K562 (cell line): ENCODE results near the gene RASL10B. TPM values are rescaled to one million over a fixed set of nuclear protein-coding genes. Genes with fewer than 3 reads are reported as not detected.

ENCODE experiments used
- CHCHD3 ChIP-seq: fragments of 250-450 bp; sonication (Bioruptor Pico); IDR thresholded peaks from 2 replicates; pipeline ENCODE4 v2.1.2; 2022; ENCODE audit warnings: mild to moderate bottlenecking
- CHD4 ChIP-seq: fragments of 200-600 bp; sonication (generic); IDR thresholded peaks from 3 replicates; pipeline ENCODE4 v1.6.1; 2012; ENCODE audit warnings: low read depth, mild to moderate bottlenecking, mixed read lengths, low read length, inconsistent platforms; ENCODE audit not compliant: insufficient read depth, insufficient replicate concordance, poor library complexity, severe bottlenecking
- GABPA ChIP-seq: fragments of 200-800 bp; sonication (Bioruptor generic); conservative IDR thresholded peaks from 2 replicates; pipeline ENCODE4 v1.6.1; 2016; ENCODE audit warnings: low read depth, missing genetic modification characterization, missing compliant biosample characterization
- MCM5 ChIP-seq: fragments of 450-650 bp; IDR thresholded peaks from 2 replicates; pipeline ENCODE4 v1.6.1; 2016; ENCODE audit warnings: low read depth
- RNF2 ChIP-seq: sonication (generic); IDR thresholded peaks from 2 replicates; pipeline ENCODE4 v1.6.1; 2016
- TRIM24 ChIP-seq, 2 experiments: fragments of 450-650 bp; IDR thresholded peaks; 2 replicates each; pipeline ENCODE4 v1.6.1; 2016
- XRCC3 ChIP-seq: fragments of 450-650 bp; IDR thresholded peaks from 2 replicates; pipeline ENCODE4 v1.6.1; 2017; ENCODE audit warnings: mild to moderate bottlenecking, moderate library complexity
- ZNF696 ChIP-seq: fragments of 250-450 bp; sonication (Bioruptor Pico); conservative IDR thresholded peaks from 2 replicates; pipeline ENCODE4 v1.4.0; 2020; ENCODE audit warnings: mild to moderate bottlenecking, moderate library complexity
- polyA plus RNA-seq, 8 experiments: library from polyadenylated mRNA; depleted of rRNA in 4 of 8; stranded (reverse) in 5 of 8; unstranded in 3 of 8; fragments of >200 nt; fragmentation: Nextera tagmentation in 2 of 8; fragmentation: Illumina TruSeq in 1 of 8; extraction: Ambion mirVana in 2 of 8; extraction: Trizol in 1 of 8; gene quantifications; 2 replicates each; pipeline versions ENCODE4 v1.2.1 to v1.2.3, GENCODE V29; 2011 to 2014; ENCODE audit warnings: inconsistent platforms in 1 of 8, missing spikeins in 1 of 8
- total RNA-seq, 7 experiments: library from RNA; depleted of rRNA in 6 of 7; stranded (reverse); fragments of >200 nt in 6 of 7; fragmentation: Illumina TruSeq in 2 of 7; extraction: Trizol in 2 of 7; gene quantifications; 2 replicates each; pipeline versions ENCODE4 v1.2.1 to v1.2.3, GENCODE V29; 2011 to 2021; ENCODE audit warnings: low replicate concordance in 1 of 7
- TF ChIP-seq, protein P1 (sequence below): fragments of 450-650 bp; IDR thresholded peaks from 2 replicates; pipeline ENCODE4 v1.6.1; 2016; ENCODE audit warnings: mild to moderate bottlenecking, moderate library complexity
- TF ChIP-seq, protein P2 (sequence below): sonication (generic); formaldehyde crosslinking; IDR thresholded peaks from 2 replicates; pipeline ENCODE4 v1.4.0; 2020; ENCODE audit warnings: mild to moderate bottlenecking, missing genetic modification reagents
- TF ChIP-seq, protein P3 (sequence below): sonication (generic); formaldehyde crosslinking; IDR thresholded peaks from 2 replicates; pipeline ENCODE4 v1.8.0; 2022; ENCODE audit warnings: missing genetic modification reagents, mild to moderate bottlenecking, borderline replicate concordance

RASL10B gene
- total and polyA plus RNA-seq, 9 of the 15 experiments (the other 6 are each of a cell fraction or from before 2014, with no cell fraction given) = 0.04 to 0.31 (median 0.14) TPM; not detected in 2

DNA sequence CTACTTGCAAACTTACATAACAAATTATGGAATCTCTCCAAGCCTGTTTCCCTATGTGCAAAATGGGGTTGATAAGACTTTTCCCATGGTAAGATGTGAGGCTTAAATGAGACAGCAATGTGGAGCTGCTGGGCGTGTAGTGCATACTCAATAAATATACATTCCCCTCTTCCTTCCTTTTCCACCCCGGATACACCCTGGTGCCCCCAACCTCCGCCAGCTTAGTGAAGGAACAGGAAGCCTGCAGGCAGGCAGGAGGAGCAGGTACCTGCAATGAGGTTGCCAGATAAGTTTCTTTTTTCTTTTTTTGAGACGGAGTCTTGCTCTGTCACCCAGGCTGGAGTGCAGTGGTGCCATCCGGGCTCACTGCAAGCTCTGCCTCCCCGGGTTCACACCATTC lies 44.1 kb downstream of the RASL10B start (continued):
- TF ChIP-seq, protein P1, sequence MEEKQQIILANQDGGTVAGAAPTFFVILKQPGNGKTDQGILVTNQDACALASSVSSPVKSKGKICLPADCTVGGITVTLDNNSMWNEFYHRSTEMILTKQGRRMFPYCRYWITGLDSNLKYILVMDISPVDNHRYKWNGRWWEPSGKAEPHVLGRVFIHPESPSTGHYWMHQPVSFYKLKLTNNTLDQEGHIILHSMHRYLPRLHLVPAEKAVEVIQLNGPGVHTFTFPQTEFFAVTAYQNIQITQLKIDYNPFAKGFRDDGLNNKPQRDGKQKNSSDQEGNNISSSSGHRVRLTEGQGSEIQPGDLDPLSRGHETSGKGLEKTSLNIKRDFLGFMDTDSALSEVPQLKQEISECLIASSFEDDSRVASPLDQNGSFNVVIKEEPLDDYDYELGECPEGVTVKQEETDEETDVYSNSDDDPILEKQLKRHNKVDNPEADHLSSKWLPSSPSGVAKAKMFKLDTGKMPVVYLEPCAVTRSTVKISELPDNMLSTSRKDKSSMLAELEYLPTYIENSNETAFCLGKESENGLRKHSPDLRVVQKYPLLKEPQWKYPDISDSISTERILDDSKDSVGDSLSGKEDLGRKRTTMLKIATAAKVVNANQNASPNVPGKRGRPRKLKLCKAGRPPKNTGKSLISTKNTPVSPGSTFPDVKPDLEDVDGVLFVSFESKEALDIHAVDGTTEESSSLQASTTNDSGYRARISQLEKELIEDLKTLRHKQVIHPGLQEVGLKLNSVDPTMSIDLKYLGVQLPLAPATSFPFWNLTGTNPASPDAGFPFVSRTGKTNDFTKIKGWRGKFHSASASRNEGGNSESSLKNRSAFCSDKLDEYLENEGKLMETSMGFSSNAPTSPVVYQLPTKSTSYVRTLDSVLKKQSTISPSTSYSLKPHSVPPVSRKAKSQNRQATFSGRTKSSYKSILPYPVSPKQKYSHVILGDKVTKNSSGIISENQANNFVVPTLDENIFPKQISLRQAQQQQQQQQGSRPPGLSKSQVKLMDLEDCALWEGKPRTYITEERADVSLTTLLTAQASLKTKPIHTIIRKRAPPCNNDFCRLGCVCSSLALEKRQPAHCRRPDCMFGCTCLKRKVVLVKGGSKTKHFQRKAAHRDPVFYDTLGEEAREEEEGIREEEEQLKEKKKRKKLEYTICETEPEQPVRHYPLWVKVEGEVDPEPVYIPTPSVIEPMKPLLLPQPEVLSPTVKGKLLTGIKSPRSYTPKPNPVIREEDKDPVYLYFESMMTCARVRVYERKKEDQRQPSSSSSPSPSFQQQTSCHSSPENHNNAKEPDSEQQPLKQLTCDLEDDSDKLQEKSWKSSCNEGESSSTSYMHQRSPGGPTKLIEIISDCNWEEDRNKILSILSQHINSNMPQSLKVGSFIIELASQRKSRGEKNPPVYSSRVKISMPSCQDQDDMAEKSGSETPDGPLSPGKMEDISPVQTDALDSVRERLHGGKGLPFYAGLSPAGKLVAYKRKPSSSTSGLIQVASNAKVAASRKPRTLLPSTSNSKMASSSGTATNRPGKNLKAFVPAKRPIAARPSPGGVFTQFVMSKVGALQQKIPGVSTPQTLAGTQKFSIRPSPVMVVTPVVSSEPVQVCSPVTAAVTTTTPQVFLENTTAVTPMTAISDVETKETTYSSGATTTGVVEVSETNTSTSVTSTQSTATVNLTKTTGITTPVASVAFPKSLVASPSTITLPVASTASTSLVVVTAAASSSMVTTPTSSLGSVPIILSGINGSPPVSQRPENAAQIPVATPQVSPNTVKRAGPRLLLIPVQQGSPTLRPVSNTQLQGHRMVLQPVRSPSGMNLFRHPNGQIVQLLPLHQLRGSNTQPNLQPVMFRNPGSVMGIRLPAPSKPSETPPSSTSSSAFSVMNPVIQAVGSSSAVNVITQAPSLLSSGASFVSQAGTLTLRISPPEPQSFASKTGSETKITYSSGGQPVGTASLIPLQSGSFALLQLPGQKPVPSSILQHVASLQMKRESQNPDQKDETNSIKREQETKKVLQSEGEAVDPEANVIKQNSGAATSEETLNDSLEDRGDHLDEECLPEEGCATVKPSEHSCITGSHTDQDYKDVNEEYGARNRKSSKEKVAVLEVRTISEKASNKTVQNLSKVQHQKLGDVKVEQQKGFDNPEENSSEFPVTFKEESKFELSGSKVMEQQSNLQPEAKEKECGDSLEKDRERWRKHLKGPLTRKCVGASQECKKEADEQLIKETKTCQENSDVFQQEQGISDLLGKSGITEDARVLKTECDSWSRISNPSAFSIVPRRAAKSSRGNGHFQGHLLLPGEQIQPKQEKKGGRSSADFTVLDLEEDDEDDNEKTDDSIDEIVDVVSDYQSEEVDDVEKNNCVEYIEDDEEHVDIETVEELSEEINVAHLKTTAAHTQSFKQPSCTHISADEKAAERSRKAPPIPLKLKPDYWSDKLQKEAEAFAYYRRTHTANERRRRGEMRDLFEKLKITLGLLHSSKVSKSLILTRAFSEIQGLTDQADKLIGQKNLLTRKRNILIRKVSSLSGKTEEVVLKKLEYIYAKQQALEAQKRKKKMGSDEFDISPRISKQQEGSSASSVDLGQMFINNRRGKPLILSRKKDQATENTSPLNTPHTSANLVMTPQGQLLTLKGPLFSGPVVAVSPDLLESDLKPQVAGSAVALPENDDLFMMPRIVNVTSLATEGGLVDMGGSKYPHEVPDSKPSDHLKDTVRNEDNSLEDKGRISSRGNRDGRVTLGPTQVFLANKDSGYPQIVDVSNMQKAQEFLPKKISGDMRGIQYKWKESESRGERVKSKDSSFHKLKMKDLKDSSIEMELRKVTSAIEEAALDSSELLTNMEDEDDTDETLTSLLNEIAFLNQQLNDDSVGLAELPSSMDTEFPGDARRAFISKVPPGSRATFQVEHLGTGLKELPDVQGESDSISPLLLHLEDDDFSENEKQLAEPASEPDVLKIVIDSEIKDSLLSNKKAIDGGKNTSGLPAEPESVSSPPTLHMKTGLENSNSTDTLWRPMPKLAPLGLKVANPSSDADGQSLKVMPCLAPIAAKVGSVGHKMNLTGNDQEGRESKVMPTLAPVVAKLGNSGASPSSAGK = no peak
- TF ChIP-seq CHCHD3 (no peak), GABPA (tag) (no peak), ZNF696 (CRISPR knock-in tag) (no peak), XRCC3 (no peak), TRIM24 (IDR thresholded peaks at IDR 0.05) (no peak), RNF2 (no peak), CHD4 (no peak), MCM5 (no peak)
- TF ChIP-seq, protein P2, sequence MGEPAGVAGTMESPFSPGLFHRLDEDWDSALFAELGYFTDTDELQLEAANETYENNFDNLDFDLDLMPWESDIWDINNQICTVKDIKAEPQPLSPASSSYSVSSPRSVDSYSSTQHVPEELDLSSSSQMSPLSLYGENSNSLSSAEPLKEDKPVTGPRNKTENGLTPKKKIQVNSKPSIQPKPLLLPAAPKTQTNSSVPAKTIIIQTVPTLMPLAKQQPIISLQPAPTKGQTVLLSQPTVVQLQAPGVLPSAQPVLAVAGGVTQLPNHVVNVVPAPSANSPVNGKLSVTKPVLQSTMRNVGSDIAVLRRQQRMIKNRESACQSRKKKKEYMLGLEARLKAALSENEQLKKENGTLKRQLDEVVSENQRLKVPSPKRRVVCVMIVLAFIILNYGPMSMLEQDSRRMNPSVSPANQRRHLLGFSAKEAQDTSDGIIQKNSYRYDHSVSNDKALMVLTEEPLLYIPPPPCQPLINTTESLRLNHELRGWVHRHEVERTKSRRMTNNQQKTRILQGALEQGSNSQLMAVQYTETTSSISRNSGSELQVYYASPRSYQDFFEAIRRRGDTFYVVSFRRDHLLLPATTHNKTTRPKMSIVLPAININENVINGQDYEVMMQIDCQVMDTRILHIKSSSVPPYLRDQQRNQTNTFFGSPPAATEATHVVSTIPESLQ (CRISPR knock-in tag) = no peak
- TF ChIP-seq, protein P3, sequence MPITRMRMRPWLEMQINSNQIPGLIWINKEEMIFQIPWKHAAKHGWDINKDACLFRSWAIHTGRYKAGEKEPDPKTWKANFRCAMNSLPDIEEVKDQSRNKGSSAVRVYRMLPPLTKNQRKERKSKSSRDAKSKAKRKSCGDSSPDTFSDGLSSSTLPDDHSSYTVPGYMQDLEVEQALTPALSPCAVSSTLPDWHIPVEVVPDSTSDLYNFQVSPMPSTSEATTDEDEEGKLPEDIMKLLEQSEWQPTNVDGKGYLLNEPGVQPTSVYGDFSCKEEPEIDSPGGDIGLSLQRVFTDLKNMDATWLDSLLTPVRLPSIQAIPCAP = no peak
